Measurements from ENCODE around the gene CCDC149. TPM values are rescaled to one million over a fixed set of nuclear protein-coding genes. Genes with fewer than 3 reads are reported as not detected.

The CCDC149 gene
- total and polyA plus RNA-seq, 2 donors (not counting 3 experiments of a cell fraction or from before 2014, with no cell fraction given), result 7.8 to 11.3 TPM

GRCh38 chr4:24862073-24862751 lies 50.6 kb downstream of the CCDC149 start:
- intact Hi-C loops (cut with micrococcal nuclease) (no loop called here), dilution Hi-C loops (cut with MboI; ENCODE audit: extremely low pct_ligation_motif_present, low sequenced_read_pairs) (no loop called here)
- DNase-seq (ENCODE audit: low read depth, low spot score), result no peak
- TF ChIP-seq EZH2 (IDR thresholded peaks at IDR 0.05; ENCODE audit: borderline replicate concordance, low read depth, low read length, severe bottlenecking) (no peak), CTCF (IDR thresholded peaks at IDR 0.05; ENCODE audit: extremely low read depth in 1 of 2, insufficient read depth in 1 of 2, low read depth in 1 of 2, low read length in 2 of 2) (no peak), FOS (IDR thresholded peaks at IDR 0.05; ENCODE audit: borderline replicate concordance, insufficient read depth, low read length) (no peak), POLR2A (IDR thresholded peaks at IDR 0.05; ENCODE audit: low read depth, low read length) (no peak), MAX (IDR thresholded peaks at IDR 0.05; ENCODE audit: insufficient read depth, insufficient read length) (no peak), POLR2AphosphoS5 (IDR thresholded peaks at IDR 0.05; ENCODE audit: insufficient read depth, low read depth, low read length) (no peak), JUN (IDR thresholded peaks at IDR 0.05; ENCODE audit: borderline replicate concordance, insufficient read depth, insufficient read length, low read depth) (no peak), GATA2 (IDR thresholded peaks at IDR 0.05; ENCODE audit: insufficient read depth, insufficient read length, low read depth, low read length) (no peak), MYC (IDR thresholded peaks at IDR 0.05; ENCODE audit: low read depth, low read length) (no peak)
- no TSS peak for BruUV-seq (replicated peaks)
- Histone ChIP-seq H2AFZ (ENCODE audit: low read depth, low read length) (no peak overlapping the region), H3K36me3 (ENCODE audit: control insufficient read depth in 2 of 2, extremely low read depth in 1 of 2, insufficient read depth in 2 of 2, low read length in 2 of 2) (no peaks in the 10 kb centered on the region), H4K20me1 (replicated peaks; ENCODE audit: control insufficient read depth, extremely low read depth, insufficient read depth, low read length) (no peaks in the 10 kb centered on the region), H3K9me3 (replicated peaks; ENCODE audit: control insufficient read depth, insufficient read depth, low read length) (no peaks in the 10 kb centered on the region), H3K4me2 (ENCODE audit: insufficient read depth, low read length) (no peak overlapping the region), H3K9ac (replicated peaks; ENCODE audit: extremely low read depth, insufficient read depth, low read length) (no peak overlapping the region), H3K79me2 (ENCODE audit: control insufficient read depth, insufficient read depth, low read length) (no peaks in the 10 kb centered on the region), H3K27ac (ENCODE audit: insufficient read depth, low read depth, low read length) (no peak overlapping the region), H3K4me1 (ENCODE audit: control insufficient read depth, extremely low read depth, insufficient read depth, low read length) (peaks cover 6% of the 10 kb centered on the region), H3K4me3 (replicated peaks in 1 of 3; ENCODE audit: insufficient read depth in 1 of 3, low read depth in 1 of 3, low read length in 3 of 3) (no peak overlapping the region), H3K27me3 (ENCODE audit: control insufficient read depth in 2 of 2, insufficient read depth in 2 of 2, low read length in 2 of 2) (no peaks in the 10 kb centered on the region), H3K9me1 (replicated peaks; ENCODE audit: control insufficient read depth, extremely low read depth, insufficient read depth, low read length) (no peaks in the 10 kb centered on the region)
- POLR2A ChIA-PET, result no interaction called here
- CTCF ChIA-PET, result no interaction called here
- no peak for FAIRE-seq

All from endothelial cell of umbilical vein (primary cell).